Stimulated activated CD8-positive, alpha-beta memory T cell treated with anti-CD3 and anti-CD28 coated beads, Interleukin-2, amount 100 ng/mL, for 48 hours (primary cell): ENCODE results near the gene FAM110A.
"Not testable (repeated sequence)": the region's sequence is repeated elsewhere in the genome, so short reads cannot be mapped to it uniquely, and the experiment has no call there.

ENCODE experiments used
- DNase-seq, 2 donors: peaks; one replicate each; pipeline ENCODE4 v3.0.0-alpha.2; 2020; ENCODE audit warnings: low read depth in 2 of 2

FAM110A gene

GRCh38 chr20:844473-845225 lies 11.1 kb downstream of the FAM110A start:
- DNase-seq: peak; percentile 78

DNA sequence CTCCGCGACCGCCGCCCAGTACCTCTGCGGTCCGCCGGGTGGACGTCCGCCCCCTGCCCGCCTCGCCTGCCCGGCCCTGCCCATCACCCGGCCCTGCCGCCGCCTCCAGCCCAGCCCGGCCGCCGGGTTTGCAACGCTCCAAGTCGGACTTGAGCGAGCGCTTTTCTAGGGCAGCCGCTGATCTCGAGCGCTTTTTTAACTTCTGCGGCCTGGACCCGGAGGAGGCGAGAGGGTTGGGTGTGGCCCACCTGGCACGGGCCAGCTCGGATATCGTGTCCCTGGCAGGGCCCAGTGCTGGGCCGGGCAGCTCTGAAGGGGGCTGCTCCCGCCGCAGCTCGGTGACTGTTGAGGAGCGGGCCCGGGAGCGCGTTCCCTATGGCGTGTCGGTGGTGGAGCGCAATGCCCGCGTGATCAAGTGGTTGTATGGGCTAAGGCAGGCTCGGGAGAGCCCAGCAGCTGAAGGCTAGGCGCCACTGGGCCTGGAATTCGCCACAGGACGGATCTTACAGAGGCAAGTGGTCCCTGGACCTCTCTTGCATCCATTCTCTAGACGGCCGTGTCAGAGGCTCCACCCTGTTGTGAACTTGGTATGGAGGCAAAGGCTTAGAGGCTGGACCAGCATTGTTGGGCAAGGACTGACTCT lies 11.8 kb downstream of the FAM110A start:
- no peak for DNase-seq

GRCh38 chr20:845941-846893 lies 12.7 kb downstream of the FAM110A start:
- no peak for DNase-seq

DNA sequence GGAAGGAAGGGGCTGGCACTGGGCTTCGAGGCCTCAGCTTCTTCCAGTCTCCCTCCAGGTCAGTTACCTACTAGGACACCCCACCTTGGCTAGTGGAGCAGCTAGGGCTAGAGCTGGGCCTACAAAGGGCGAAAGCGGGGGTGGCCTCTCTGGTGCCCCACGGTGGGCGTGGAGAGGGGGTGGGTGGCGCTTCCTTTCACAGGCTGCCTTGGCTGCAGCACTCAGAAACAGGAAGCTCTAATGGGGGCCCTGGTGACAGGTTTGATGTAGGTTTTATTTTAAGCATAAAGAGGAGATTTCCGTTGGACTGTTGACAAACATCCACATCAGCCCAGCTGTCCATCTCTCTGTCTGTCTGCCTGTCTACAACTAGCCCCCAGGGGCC lies 13.4 kb downstream of the FAM110A start:
- no peak for DNase-seq

DNA sequence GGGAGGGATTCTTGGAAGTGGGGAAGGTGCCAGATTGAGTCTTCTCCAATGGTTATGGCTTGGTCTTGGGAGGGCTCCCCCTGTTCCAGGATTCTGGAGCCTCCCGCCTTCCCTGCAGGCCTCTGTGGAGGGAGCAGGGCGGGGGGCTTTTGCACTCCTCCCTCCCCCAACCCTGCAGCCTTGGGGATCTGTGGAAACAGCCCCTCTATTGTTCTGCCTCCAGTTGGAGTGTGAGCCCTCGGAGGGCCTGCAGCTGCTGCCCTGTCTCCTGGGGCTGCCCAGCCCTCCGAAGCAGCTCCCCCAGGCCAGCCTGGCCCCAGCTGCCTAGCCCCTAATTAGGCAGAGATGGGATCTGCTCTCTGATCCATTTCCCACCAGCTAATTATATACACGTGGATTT lies 14.7 kb downstream of the FAM110A start:
- DNase-seq: no peak

- DNase-seq: not testable (repeated sequence)
These were observed 15.2 kb downstream of the FAM110A start for GRCh38 chr20:848731-849130.

DNA sequence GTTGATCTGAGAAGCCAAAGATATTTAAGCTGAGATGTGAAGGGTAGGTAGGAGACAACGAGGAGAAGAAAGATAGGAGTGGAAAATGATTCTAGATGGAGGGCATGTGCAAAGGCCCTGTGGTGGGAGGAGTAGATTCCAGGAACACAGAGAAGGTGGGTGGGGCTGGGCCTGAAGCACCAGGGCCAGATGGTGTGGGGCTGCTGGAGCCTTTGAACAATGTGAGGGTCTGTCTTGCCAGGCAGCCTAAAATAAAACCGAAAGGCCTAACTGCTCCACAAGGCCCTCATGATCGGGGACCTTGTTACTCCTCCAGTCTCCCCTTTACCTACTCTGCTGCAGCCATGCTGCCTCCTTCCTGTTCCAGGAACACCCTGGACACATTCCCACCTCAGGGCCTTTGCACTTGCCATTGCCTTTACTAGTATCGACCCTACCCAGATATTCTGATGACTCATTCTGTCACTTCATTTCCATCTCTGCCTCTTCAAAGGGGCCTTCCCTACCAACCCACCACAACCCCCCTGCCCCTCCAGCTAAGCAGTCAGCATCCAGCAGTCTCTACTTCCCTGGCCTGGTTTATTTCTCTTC lies 20.0 kb downstream of the FAM110A start:
- no peak for DNase-seq

DNA sequence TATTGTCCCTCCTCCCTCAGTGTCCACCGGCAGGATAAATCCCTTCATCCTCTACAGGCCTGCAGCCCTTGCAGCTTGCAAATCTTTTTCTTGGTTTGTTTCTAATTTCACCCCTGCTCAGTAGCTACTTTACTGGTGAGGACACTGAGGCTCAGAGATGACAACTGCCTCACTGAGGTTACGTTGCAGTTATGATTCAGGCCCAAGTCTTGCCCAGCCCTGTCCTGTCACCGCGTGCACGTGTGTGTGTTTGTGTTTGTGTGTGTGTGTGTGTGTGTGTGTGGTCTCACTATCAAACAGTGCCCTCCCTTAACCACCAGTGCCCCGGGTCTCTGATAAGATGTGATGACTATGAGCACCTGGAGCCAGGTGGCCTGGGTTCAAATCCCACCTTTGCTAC lies 21.1 kb downstream of the FAM110A start:
- no peak for DNase-seq

- no peak for DNase-seq
These were observed 22.2 kb downstream of the FAM110A start for GRCh38 chr20:855466-856360.

DNA sequence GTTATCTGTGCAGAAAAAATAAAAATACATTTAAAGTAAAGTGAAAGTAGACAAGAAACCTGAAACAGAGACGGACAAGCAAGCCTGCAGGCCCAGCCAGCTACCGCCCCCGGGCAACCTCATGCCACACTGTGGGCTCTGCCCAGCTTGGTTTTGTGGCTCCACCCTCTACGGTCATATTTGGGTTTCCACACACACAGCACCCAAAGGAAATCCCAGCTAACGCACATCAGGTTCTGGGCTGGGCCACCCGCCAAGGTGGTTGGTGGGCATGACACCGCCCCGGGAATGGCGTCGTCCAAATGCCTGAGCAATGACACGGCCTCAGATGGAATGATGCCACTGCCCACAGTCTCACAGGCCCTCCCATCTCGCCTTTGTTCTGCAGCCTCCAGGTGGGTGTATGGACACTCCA lies 22.9 kb downstream of the FAM110A start:
- peak in 1 of 2 donors; percentile 40 for DNase-seq

GRCh38 chr20:858011-858410 lies 24.5 kb downstream of the FAM110A start:
- DNase-seq: no peak

- DNase-seq: no peak
These were observed 26.3 kb downstream of the FAM110A start for GRCh38 chr20:859751-860231.

- DNase-seq: no peak
These were observed 27.4 kb downstream of the FAM110A start for GRCh38 chr20:860891-861290.

DNA sequence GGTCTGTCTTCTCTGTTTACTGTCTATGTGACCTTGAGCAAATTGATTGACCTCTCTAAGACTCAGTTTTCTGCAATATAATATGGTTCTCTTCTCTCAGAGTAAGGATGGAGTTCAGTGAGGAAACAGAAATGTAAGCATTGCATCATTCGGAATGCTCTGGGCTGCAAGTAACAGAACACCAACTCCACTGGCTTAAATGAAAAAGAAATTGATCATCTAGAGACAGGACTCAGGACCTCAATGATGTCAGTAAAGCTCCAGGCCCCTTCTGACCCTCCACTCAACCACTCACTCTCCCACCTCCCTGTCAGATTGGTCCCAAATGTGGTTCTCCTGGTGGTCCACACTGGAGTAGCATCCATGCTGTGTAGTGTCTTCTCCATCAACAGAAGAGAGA lies 31.9 kb downstream of the FAM110A start:
- DNase-seq: no peak

GRCh38 chr20:868279-868678 lies 34.8 kb downstream of the FAM110A start:
- DNase-seq: no peak

- DNase-seq: no peak
These were observed 36.1 kb downstream of the FAM110A start for GRCh38 chr20:869606-870005.

- no peak for DNase-seq
These were observed 37.2 kb downstream of the FAM110A start for GRCh38 chr20:870758-871157.

GRCh38 chr20:871436-871835 lies 37.9 kb downstream of the FAM110A start:
- DNase-seq: no peak

GRCh38 chr20:871948-872347 lies 38.4 kb downstream of the FAM110A start:
- DNase-seq: no peak

- DNase-seq: no peak
These were observed 39.5 kb downstream of the FAM110A start for GRCh38 chr20:872855-873520.
